GM19240 (cell line): ENCODE results near the gene CERS4.
A peak's percentile ranks its signal among the peaks of the same experiment; 100 is the strongest.
"Not testable (repeated sequence)": the region's sequence is repeated elsewhere in the genome, so short reads cannot be mapped to it uniquely, and the experiment has no call there.

Experiments
- DNase-seq: peaks from one replicate; pipeline ENCODE4 v3.0.0; 2011; ENCODE audit warnings: low spot score; ENCODE audit not compliant: insufficient read length

Gene CERS4

GRCh38 chr19:8209462-8210378 lies 550 bp downstream of the CERS4 start:
- peak; percentile 62 for DNase-seq

GRCh38 chr19:8210421-8211101 lies 1.4 kb downstream of the CERS4 start:
- DNase-seq: no peak

GRCh38 chr19:8212212-8212611 lies 3.0 kb downstream of the CERS4 start:
- no peak for DNase-seq

GRCh38 chr19:8212916-8213315 lies 3.7 kb downstream of the CERS4 start:
- DNase-seq: no peak

GRCh38 chr19:8213827-8214672 lies 4.9 kb downstream of the CERS4 start:
- no peak for DNase-seq

GRCh38 chr19:8214802-8215201 lies 5.6 kb downstream of the CERS4 start:
- DNase-seq: no peak

- no peak for DNase-seq
These were observed 6.6 kb downstream of the CERS4 start for GRCh38 chr19:8215783-8216182.

- DNase-seq: no peak
These were observed 7.2 kb downstream of the CERS4 start for GRCh38 chr19:8216357-8216756.

- not testable (repeated sequence) for DNase-seq
These were observed 9.0 kb downstream of the CERS4 start for GRCh38 chr19:8218127-8218526.

GRCh38 chr19:8220481-8220880 lies 11.3 kb downstream of the CERS4 start:
- DNase-seq: no peak

- no peak for DNase-seq
These were observed 12.0 kb downstream of the CERS4 start for GRCh38 chr19:8221161-8221560.

GRCh38 chr19:8223442-8223841 lies 14.3 kb downstream of the CERS4 start:
- DNase-seq: not testable (repeated sequence)

- no peak for DNase-seq
These were observed 15.4 kb downstream of the CERS4 start for GRCh38 chr19:8224394-8225145.

GRCh38 chr19:8231073-8231604 lies 22.0 kb downstream of the CERS4 start:
- DNase-seq: no peak

GRCh38 chr19:8233370-8233769 lies 24.2 kb downstream of the CERS4 start:
- no peak for DNase-seq

- DNase-seq: no peak
These were observed 27.9 kb downstream of the CERS4 start for GRCh38 chr19:8237026-8237425.

GRCh38 chr19:8238251-8238650 lies 29.1 kb downstream of the CERS4 start:
- no peak for DNase-seq

GRCh38 chr19:8239528-8240273 lies 30.5 kb downstream of the CERS4 start:
- DNase-seq: no peak

- DNase-seq: peak; percentile 92
These were observed 31.4 kb downstream of the CERS4 start for GRCh38 chr19:8240274-8241229.
